GM12878 (cell line): ENCODE results near the gene UNK. TPM values are rescaled to one million over a fixed set of nuclear protein-coding genes. Genes with fewer than 3 reads are reported as not detected.

Source experiments
- ATAC-seq: fragments of 200-7000 bp; cut with Tn5 transposase; 3 replicates; pipeline ENCODE4 v1.9.1; 2020; ENCODE audit warnings: mild to moderate bottlenecking, moderate library complexity
- BruUV-seq: library from RNA; stranded (reverse); fragments of 400-500 nt; replicated peaks from 2 replicates; lab custom pipeline; 2021; lab: Mats Ljungman, UMichigan
- CTCF ChIA-PET: fragments of 300-600 bp; sonication (Branson Sonifier 250); formaldehyde crosslinking; extraction: SDS; loops from one replicate; lab custom pipeline; 2021; ENCODE audit warnings: inconsistent platforms; lab: Yijun Ruan, JAX
- POLR2A ChIA-PET: fragments of 350-600 bp; formaldehyde crosslinking; extraction: SDS; loops from one replicate; lab custom pipeline; 2021; ENCODE audit warnings: inconsistent platforms; lab: Charles Lee
- RAD21 ChIA-PET: fragments of 300-600 bp; sonication (Branson Sonifier 250); formaldehyde crosslinking; loops from one replicate; lab custom pipeline; 2023; ENCODE audit warnings: antibody characterized with exemption; ENCODE audit not compliant: unreplicated experiment; lab: Charles Lee
- SMC1A ChIA-PET: fragments of 300-600 bp; sonication (Branson Sonifier 250); formaldehyde crosslinking; loops from one replicate; lab custom pipeline; 2023; ENCODE audit not compliant: unreplicated experiment, uncharacterized antibody; lab: Charles Lee
- DNase-seq: peaks from one replicate; pipeline ENCODE4 v3.0.0-alpha.2; 2011; ENCODE audit warnings: low read depth, low spot score
- FAIRE-seq: peaks from 3 replicates; lab custom pipeline; 2011; peaks lifted over from hg19 to GRCh38; lab: Jason Lieb, UNC
- H2AFZ ChIP-seq: 2 replicates; pipeline ENCODE4 v1.6.0; 2011; ENCODE audit warnings: low read depth, low read length, control low read depth; ENCODE audit not compliant: control insufficient read depth
- H3K27ac ChIP-seq: 2 replicates; pipeline ENCODE4 v1.5.1; 2011; ENCODE audit warnings: control low read depth; ENCODE audit not compliant: control insufficient read depth, insufficient read depth
- H3K27me3 ChIP-seq, 2 experiments: replicated peaks in 1 of 2; 2 replicates each; pipeline versions ENCODE4 v1.6.0 to v1.6.1; 2011; ENCODE audit warnings: low read length in 1 of 2; ENCODE audit not compliant: control insufficient read depth in 2 of 2, insufficient read depth in 2 of 2
- H3K36me3 ChIP-seq, 2 experiments: 2 replicates each; pipeline ENCODE4 v1.5.1; 2011; ENCODE audit warnings: low read length in 1 of 2; ENCODE audit not compliant: control insufficient read depth in 2 of 2, insufficient read depth in 2 of 2
- H3K4me1 ChIP-seq: 2 replicates; pipeline ENCODE4 v1.6.1; 2011; ENCODE audit warnings: mild to moderate bottlenecking, low read length, moderate library complexity, mixed read lengths; ENCODE audit not compliant: control insufficient read depth, insufficient read depth
- H3K4me2 ChIP-seq: 2 replicates; pipeline ENCODE4 v1.6.0; 2011; ENCODE audit warnings: control low read depth; ENCODE audit not compliant: control insufficient read depth, insufficient read depth
- H3K4me3 ChIP-seq: fragments of 200-600 bp; sonication (generic); 2 replicates; pipeline ENCODE4 v1.5.1; 2016
- H3K79me2 ChIP-seq: 2 replicates; pipeline ENCODE4 v1.6.0; 2011; ENCODE audit warnings: low read length; ENCODE audit not compliant: control insufficient read depth, insufficient read depth
- H3K9ac ChIP-seq: 2 replicates; pipeline ENCODE4 v1.8.0; 2011; ENCODE audit warnings: low read length, control low read depth, mixed read lengths; ENCODE audit not compliant: control insufficient read depth, insufficient read depth
- H3K9me3 ChIP-seq: replicated peaks from 3 replicates; pipeline ENCODE4 v1.5.1; 2011; ENCODE audit warnings: mild to moderate bottlenecking, low read length; ENCODE audit not compliant: control insufficient read depth, insufficient read depth
- H4K20me1 ChIP-seq: 2 replicates; pipeline ENCODE4 v1.6.0; 2011; ENCODE audit not compliant: control insufficient read depth, insufficient read depth
- BRCA1 ChIP-seq: IDR thresholded peaks from 2 replicates; pipeline ENCODE4 v1.6.1; 2011; ENCODE audit warnings: low read depth, low read length, improper control_type of control experiment
- CBX3 ChIP-seq: fragments of 200-600 bp; sonication (generic); IDR thresholded peaks from 2 replicates; pipeline ENCODE4 v1.6.1; 2016; ENCODE audit warnings: low read depth, borderline replicate concordance
- ETV6 ChIP-seq, 2 experiments: fragments of 450-650 bp in 1 of 2; IDR thresholded peaks in 1 of 2; conservative IDR thresholded peaks in 1 of 2; 2 replicates each; pipeline ENCODE4 v1.6.1; 2014; ENCODE audit warnings: antibody characterized with exemption in 1 of 2, borderline replicate concordance in 1 of 2, low read depth in 1 of 2, mild to moderate bottlenecking in 1 of 2, moderate library complexity in 1 of 2
- HDAC6 ChIP-seq: fragments of 200-600 bp; sonication (generic); IDR thresholded peaks from one replicate; pipeline ENCODE4 v1.8.0; 2017; ENCODE audit warnings: antibody characterized with exemption; ENCODE audit not compliant: unreplicated experiment
- KLF5 ChIP-seq: fragments of 450-650 bp; IDR thresholded peaks from 2 replicates; pipeline ENCODE4 v1.6.1; 2014; ENCODE audit warnings: mild to moderate bottlenecking; ENCODE audit not compliant: partially characterized antibody
- MYC ChIP-seq: IDR thresholded peaks from 2 replicates; pipeline ENCODE4 v1.6.1; 2011; ENCODE audit warnings: mild to moderate bottlenecking, low read length, moderate library complexity, inconsistent platforms; ENCODE audit not compliant: insufficient read depth, insufficient replicate concordance, insufficient read length, severe bottlenecking
- PML ChIP-seq: IDR thresholded peaks from 2 replicates; pipeline ENCODE4 v1.6.1; 2012; ENCODE audit warnings: low read length, inconsistent platforms
- STAT3 ChIP-seq: IDR thresholded peaks from 2 replicates; pipeline ENCODE4 v1.6.1; 2011; ENCODE audit warnings: low read depth, low read length, improper control_type of control experiment
- ZNF274 ChIP-seq: IDR thresholded peaks from one replicate; pipeline ENCODE4 v1.8.0; 2011; ENCODE audit not compliant: insufficient read length, insufficient read depth
- WGBS: methylation state at CpG from one replicate; pipeline ENCODE4 v1.1.6; 2016; ENCODE audit warnings: low lambda C conversion rate; ENCODE audit not compliant: insufficient replicate concordance, insufficient coverage; ENCODE audit errors: missing lambda C conversion rate; 5-methylcytosine and 5-hydroxymethylcytosine counted together
- in situ Hi-C: fragments of 300-500 bp; cut with MboI; formaldehyde crosslinking; loops from 9 replicates; pipeline ENCODE4 v1.14.3; 2018; ENCODE audit warnings: mixed read lengths
- intact Hi-C: fragments of 100-400 bp; cut with micrococcal nuclease; formaldehyde crosslinking; loops from one replicate; pipeline ENCODE4 v1.14.2; 2022; ENCODE audit not compliant: unreplicated experiment
- polyA plus RNA-seq, 11 experiments: library from polyadenylated mRNA; depleted of rRNA in 4 of 11; unstranded in 6 of 11; stranded (reverse) in 5 of 11; fragments of >200 nt; fragmentation: Nextera tagmentation in 4 of 11; fragmentation: Illumina TruSeq in 1 of 11; extraction: Ambion mirVana in 4 of 11; extraction: Trizol in 1 of 11; gene quantifications; 1 replicate in 1 of 11; 2 replicates in 10 of 11; pipeline versions ENCODE4 v1.2.1 to v1.2.3, GENCODE V29; 2011 to 2016; ENCODE audit warnings: inconsistent platforms in 2 of 11, missing spikeins in 2 of 11, low read depth in 1 of 11
- total RNA-seq, 4 experiments: library from RNA; depleted of rRNA in 3 of 4; stranded (reverse); fragments of >200 nt in 3 of 4; fragmentation: Illumina TruSeq in 1 of 4; extraction: Trizol in 1 of 4; gene quantifications; 2 replicates each; pipeline versions ENCODE4 v1.2.1 to v1.2.3, GENCODE V29; 2013 to 2021
- TF ChIP-seq, protein P1 (sequence below): IDR thresholded peaks from 2 replicates; pipeline ENCODE4 v1.6.1; 2011; ENCODE audit warnings: borderline replicate concordance, low read depth, mild to moderate bottlenecking, moderate library complexity, low read length; ENCODE audit not compliant: insufficient read depth, poor library complexity, severe bottlenecking
- TF ChIP-seq, protein P2 (sequence below): IDR thresholded peaks from 2 replicates; pipeline ENCODE4 v1.6.1; 2012; ENCODE audit warnings: low read length, inconsistent platforms
- TF ChIP-seq, protein P3 (sequence below): fragments of 450-650 bp; IDR thresholded peaks from 2 replicates; pipeline ENCODE4 v1.6.1; 2017; ENCODE audit warnings: low read depth, mild to moderate bottlenecking, moderate library complexity

UNK gene
- total and polyA plus RNA-seq, 10 of the 15 experiments (the other 5 are each of a cell fraction or from before 2014, with no cell fraction given), result 8.9 to 34.5 (median 27.3) TPM

DNA sequence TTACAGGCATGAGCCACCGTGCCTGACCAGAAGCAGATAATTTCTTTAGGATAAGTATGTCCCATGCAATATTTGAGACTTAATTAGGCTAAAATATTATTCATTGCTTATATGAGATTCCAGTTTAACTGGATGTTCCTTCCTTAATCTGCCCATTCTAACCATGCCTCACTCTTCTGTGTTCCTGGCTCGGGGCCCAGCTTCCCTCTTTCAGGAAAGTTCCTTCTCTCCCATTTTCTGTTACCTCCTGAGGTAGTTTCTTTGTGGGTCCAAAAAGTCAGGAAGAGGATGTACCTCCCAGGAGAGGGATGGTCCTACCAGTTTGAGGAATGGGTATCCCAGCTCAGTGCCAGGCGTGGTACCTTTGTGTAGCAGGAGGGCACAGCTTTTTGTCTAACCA, 23.3 kb downstream of the UNK start:
- DNase-seq (no peak), ATAC-seq (no peak), FAIRE-seq (no peak)
- Histone ChIP-seq H3K79me2 (no peaks in the 10 kb centered on the region; the same call in 1 of the 2 replicates), H2AFZ (no peak overlapping the region), H3K27ac (no peak overlapping the region), H3K4me2 (no peak overlapping the region), H4K20me1 (no peaks in the 10 kb centered on the region), H3K9me3 (no peaks in the 10 kb centered on the region), H3K27me3 (no peaks in the 10 kb centered on the region), H3K4me1 (peaks cover 9% of the 10 kb centered on the region), H3K9ac (no peak overlapping the region), H3K36me3 (peaks cover 6 to 15% of the 10 kb centered on the region in 2 experiments), H3K4me3 (no peak overlapping the region)
- intact Hi-C loops (no loop called here), in situ Hi-C loops (no loop called here)
- TF ChIP-seq KLF5 (no peak), CBX3 (no peak), HDAC6 (no peak), ZNF274 (no peak), PML (no peak), STAT3 (no peak), MYC (no peak), BRCA1 (no peak), ETV6 (conservative IDR thresholded peaks at IDR 0.05 in 1 of 2, IDR thresholded peaks at IDR 0.05 in 1 of 2; ENCODE audit: borderline replicate concordance in 1 of 2, low read depth in 1 of 2) (no peak)
- TF ChIP-seq, protein P1, sequence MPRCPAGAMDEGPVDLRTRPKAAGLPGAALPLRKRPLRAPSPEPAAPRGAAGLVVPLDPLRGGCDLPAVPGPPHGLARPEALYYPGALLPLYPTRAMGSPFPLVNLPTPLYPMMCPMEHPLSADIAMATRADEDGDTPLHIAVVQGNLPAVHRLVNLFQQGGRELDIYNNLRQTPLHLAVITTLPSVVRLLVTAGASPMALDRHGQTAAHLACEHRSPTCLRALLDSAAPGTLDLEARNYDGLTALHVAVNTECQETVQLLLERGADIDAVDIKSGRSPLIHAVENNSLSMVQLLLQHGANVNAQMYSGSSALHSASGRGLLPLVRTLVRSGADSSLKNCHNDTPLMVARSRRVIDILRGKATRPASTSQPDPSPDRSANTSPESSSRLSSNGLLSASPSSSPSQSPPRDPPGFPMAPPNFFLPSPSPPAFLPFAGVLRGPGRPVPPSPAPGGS, result no peak
- TF ChIP-seq, protein P2, sequence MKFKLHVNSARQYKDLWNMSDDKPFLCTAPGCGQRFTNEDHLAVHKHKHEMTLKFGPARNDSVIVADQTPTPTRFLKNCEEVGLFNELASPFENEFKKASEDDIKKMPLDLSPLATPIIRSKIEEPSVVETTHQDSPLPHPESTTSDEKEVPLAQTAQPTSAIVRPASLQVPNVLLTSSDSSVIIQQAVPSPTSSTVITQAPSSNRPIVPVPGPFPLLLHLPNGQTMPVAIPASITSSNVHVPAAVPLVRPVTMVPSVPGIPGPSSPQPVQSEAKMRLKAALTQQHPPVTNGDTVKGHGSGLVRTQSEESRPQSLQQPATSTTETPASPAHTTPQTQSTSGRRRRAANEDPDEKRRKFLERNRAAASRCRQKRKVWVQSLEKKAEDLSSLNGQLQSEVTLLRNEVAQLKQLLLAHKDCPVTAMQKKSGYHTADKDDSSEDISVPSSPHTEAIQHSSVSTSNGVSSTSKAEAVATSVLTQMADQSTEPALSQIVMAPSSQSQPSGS, result no peak
- TF ChIP-seq, protein P3, sequence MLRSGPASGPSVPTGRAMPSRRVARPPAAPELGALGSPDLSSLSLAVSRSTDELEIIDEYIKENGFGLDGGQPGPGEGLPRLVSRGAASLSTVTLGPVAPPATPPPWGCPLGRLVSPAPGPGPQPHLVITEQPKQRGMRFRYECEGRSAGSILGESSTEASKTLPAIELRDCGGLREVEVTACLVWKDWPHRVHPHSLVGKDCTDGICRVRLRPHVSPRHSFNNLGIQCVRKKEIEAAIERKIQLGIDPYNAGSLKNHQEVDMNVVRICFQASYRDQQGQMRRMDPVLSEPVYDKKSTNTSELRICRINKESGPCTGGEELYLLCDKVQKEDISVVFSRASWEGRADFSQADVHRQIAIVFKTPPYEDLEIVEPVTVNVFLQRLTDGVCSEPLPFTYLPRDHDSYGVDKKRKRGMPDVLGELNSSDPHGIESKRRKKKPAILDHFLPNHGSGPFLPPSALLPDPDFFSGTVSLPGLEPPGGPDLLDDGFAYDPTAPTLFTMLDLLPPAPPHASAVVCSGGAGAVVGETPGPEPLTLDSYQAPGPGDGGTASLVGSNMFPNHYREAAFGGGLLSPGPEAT, result no peak
- RAD21 ChIA-PET, result interaction anchor here (0.7 to 3.3 kb wide), 7 partner anchors 21 to 89 kb away, joined by 3 to 24 read pairs (median 11); partner anchors contain the start of genes GALK1, TRIM65, UNK and WBP2
- 98% methylated on average over 3 of the region's 3 CpGs for WGBS
- SMC1A ChIA-PET, result interaction anchor here (1.3 to 2.5 kb wide), 3 partner anchors 11 to 21 kb away, joined by 4 to 15 read pairs (median 4); no protein-coding TSS in a partner anchor
- POLR2A ChIA-PET, result interaction anchor here (1.0 to 4.9 kb wide), 9 partner anchors 9 to 48 kb away, joined by 3 to 33 read pairs (median 11); partner anchors contain the start of genes GALK1 and WBP2
- no TSS peak for BruUV-seq
- CTCF ChIA-PET, result interaction anchor here (0.5 to 3.3 kb wide), 7 partner anchors 12 to 192 kb away, joined by 3 to 16 read pairs (median 6); no protein-coding TSS in a partner anchor
